Thyroid gland (tissue), 4 donors: Measurements from ENCODE around the gene INTS1.

ENCODE experiments used
- CTCF ChIP-seq, 6 experiments: fragments of 200-600 bp in 3 of 6; fragments of 450-650 bp in 3 of 6; sonication (generic) in 3 of 6; IDR thresholded peaks; one replicate each; pipeline ENCODE4 v1.5.1; 2016 to 2019; ENCODE audit warnings: antibody characterized with exemption in 6 of 6, mild to moderate bottlenecking in 2 of 6, inconsistent platforms in 1 of 6, moderate library complexity in 1 of 6
- POLR2A ChIP-seq, 2 donors: fragments of 450-650 bp; IDR thresholded peaks; one replicate each; pipeline ENCODE4 v1.6.1; 2017; ENCODE audit warnings: antibody characterized with exemption in 2 of 2, mild to moderate bottlenecking in 2 of 2, moderate library complexity in 1 of 2

GRCh38 chr7:1479287-1479686, 24.9 kb downstream of the INTS1 start:
- TF ChIP-seq CTCF (IDR thresholded peaks at IDR 0.05) (no peak), POLR2A (IDR thresholded peaks at IDR 0.05) (no peak)
